A673 (cell line): ENCODE measurements around the gene EFCAB8.

Experiments
- CTCF ChIP-seq: fragments of 300-800, 200-600 bp; sonication (generic); conservative IDR thresholded peaks from 2 replicates; pipeline ENCODE4 v1.5.1; 2017; ENCODE audit warnings: low read depth, mild to moderate bottlenecking, antibody characterized with exemption, low read length, moderate library complexity, mixed read lengths
- EZH2 ChIP-seq: fragments of 200-600 bp; sonication (generic); IDR thresholded peaks from 2 replicates; pipeline ENCODE4 v1.6.1; 2017; ENCODE audit warnings: borderline replicate concordance, low read depth, mild to moderate bottlenecking, mixed read lengths, antibody characterized with exemption, low read length; ENCODE audit not compliant: poor library complexity, severe bottlenecking

- TF ChIP-seq EZH2 (no peak), CTCF (no peak)
These were observed 10.8 kb upstream of the EFCAB8 start for GRCh38 chr20:32847964-32848363.
